ENCODE data around the gene PDGFD.

Gene PDGFD

DNA sequence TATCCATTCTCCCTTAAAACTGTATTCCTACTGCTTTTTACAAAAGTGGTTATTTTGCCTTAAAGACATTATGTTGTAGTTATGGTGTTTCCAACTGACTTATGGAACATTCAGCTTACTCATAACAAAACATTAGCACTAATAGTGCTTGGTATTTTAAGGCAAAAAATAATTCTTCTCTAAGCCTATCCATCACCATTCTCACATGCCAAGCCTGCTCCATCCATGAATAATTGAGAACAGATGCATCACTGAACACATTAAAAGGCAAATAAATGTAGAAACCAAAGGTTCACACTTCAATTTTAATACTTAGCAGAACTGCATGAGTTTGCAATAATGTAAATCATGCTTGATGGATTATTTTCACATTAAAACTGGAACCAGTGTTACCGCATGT lies 169.9 kb downstream of the PDGFD start:
- TF ChIP-seq, protein P1, sequence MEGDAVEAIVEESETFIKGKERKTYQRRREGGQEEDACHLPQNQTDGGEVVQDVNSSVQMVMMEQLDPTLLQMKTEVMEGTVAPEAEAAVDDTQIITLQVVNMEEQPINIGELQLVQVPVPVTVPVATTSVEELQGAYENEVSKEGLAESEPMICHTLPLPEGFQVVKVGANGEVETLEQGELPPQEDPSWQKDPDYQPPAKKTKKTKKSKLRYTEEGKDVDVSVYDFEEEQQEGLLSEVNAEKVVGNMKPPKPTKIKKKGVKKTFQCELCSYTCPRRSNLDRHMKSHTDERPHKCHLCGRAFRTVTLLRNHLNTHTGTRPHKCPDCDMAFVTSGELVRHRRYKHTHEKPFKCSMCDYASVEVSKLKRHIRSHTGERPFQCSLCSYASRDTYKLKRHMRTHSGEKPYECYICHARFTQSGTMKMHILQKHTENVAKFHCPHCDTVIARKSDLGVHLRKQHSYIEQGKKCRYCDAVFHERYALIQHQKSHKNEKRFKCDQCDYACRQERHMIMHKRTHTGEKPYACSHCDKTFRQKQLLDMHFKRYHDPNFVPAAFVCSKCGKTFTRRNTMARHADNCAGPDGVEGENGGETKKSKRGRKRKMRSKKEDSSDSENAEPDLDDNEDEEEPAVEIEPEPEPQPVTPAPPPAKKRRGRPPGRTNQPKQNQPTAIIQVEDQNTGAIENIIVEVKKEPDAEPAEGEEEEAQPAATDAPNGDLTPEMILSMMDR (conservative IDR thresholded peaks at IDR 0.05; ENCODE audit: low read depth), result no peak
- POLR2A ChIA-PET (ENCODE audit: low non-redundant PET), result no interaction called here
- CTCF ChIA-PET, result no interaction called here
- DNase-seq (ENCODE audit: low spot score), result no peak
- H3K27ac ChIP-seq, result no peak overlapping the region

DNA sequence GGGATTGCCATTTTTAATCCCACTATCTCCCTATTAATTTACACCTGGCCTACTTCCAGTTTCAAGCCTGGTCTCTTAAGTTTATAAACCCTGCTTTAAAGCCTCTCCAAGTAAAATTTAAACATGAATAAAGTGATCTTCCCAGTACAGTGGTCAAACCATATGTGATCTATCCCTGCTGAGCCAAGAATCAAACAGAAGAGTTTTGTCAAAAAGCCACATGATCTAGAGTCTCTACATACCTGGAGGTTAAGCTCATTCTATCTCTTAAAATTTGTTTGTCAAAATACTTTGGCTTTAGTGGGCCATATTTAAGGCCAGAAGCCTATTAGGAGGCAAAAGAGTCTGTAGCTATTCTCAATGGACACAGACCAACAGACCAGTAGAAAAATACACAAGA lies 170.4 kb downstream of the PDGFD start:
- no peak overlapping the region for H3K27ac ChIP-seq
- TF ChIP-seq, protein P1 (conservative IDR thresholded peaks at IDR 0.05; ENCODE audit: low read depth), result no peak
- no peak for DNase-seq (ENCODE audit: low spot score)
- CTCF ChIA-PET, result no interaction called here
- POLR2A ChIA-PET (ENCODE audit: low non-redundant PET), result no interaction called here

DNA sequence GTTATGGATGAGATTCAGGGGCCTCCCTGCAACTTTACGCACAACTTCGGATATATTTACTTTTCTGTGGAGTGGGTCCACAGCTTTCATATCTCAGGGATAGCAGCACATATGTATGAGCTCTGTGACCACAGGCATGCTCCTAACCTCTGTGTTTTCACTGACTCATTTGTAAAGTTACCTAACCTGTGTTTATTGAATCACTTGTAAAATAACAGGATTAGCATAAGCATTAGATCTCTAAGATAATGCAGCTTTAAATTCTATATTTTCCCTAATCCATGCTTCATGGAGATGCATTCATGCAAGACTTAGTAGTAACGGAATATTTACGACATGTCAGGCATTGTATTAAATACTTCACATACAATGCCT lies 175.4 kb downstream of the PDGFD start:
- CTCF ChIA-PET, result interaction anchor here (1.0 kb wide), 1 partner anchor 10 kb away, joined by 4 read pairs; no protein-coding TSS in a partner anchor
- H3K27ac ChIP-seq, result no peak overlapping the region

DNA sequence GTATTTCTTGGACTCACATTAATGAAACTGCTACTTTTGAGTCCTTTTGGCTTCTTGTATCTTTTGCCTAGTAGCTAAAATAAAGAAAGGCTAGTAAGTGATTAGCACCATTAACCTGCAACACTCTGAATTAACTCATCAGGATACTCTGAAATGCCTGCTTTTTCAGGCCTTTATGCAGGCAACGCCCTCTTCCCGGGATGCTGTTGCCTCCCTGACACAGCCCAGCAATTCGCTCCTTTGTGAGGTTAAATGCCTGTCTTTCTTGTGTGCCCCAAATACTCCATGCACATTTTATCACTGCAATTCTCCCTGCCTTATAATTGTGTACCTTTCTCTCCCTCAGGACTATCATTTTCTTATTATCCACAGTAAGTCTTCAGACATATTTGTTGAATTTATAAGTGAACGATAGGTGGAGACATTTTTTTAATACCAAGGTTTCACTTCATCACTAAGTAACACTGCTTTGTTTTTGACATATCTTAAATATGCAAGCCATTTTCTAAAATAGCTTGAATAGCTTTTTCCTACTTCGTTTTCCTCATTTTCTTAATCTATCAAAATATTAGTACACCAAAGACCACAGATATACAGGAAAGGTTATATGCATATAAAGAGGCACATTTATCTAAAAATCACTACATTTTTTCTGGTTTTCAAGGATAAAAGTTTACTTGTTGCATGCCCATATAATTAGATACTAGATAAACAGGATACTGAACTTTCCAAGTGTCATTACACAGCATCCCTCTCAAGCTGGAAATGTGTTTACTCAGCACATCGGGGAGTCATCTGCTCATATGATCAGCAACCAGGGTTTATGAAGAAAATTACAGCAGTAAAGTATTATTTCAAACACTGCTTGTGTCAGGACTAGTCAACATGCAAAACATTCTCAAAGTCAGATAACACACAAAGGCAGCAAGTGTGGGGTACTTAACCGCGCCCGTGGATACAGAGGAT lies 176.0 kb downstream of the PDGFD start:
- POLR2A ChIA-PET (ENCODE audit: low non-redundant PET), result no interaction called here
- CTCF ChIA-PET, result interaction anchor here (0.7 to 1.3 kb wide), 3 partner anchors 10 to 350 kb away, joined by 3 to 4 read pairs (median 3); partner anchors contain the start of gene PDGFD
- H3K27ac ChIP-seq, result no peak overlapping the region
- TF ChIP-seq, protein P1 (conservative IDR thresholded peaks at IDR 0.05; ENCODE audit: low read depth), result no peak
- DNase-seq (ENCODE audit: low spot score), result peak; percentile 6

More for the DNA sequence above, 175.4 kb downstream of the PDGFD start:
- POLR2A ChIA-PET (ENCODE audit: low non-redundant PET), result no interaction called here
- TF ChIP-seq, protein P1 (conservative IDR thresholded peaks at IDR 0.05; ENCODE audit: low read depth), result no peak
- peak; percentile 2 for DNase-seq (ENCODE audit: low spot score)

DNA sequence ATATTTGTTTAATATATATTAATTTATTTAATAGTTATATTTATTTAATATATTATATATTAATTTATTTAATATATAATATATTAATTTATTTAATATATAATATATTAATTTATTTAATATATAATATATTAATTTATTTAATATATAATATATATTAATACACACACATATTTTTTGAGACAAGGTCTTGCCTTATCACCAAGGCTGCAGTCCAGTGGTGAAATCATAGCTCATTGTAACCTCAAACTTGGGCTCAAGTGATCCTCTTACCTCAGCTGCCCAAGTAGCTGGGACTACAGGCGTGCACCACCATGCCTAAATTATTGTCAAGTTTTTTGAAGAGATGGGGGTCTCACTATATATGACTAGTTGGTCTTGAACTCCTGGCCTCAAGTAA lies 178.9 kb downstream of the PDGFD start:
- CTCF ChIA-PET, result no interaction called here
- TF ChIP-seq, protein P1 (conservative IDR thresholded peaks at IDR 0.05; ENCODE audit: low read depth), result no peak
- POLR2A ChIA-PET (ENCODE audit: low non-redundant PET), result no interaction called here
- H3K27ac ChIP-seq, result no peak overlapping the region
- no peak for DNase-seq (ENCODE audit: low spot score)

DNA sequence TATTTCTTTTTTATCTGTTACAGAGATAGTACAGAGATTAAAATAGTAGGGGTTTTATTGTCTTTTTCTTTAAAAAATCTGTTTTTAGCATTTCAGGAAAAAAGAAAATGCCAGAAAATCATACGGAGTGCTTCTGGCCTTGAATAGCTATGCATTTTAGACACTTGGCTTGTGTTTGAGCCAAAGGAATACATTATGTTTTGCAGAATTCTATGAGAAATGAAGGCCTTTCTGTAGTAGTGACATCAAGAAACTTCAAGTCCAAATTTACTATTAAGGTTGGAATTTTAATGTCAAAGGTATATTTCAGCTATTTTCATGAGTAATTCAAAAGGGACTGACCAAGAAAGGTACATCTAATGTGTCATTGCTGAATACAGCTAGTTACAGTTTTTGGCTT lies 183.8 kb downstream of the PDGFD start:
- CTCF ChIA-PET, result interaction anchor here (1.0 kb wide), 1 partner anchor 298 kb away, joined by 4 read pairs; no protein-coding TSS in a partner anchor
- TF ChIP-seq, protein P1 (conservative IDR thresholded peaks at IDR 0.05; ENCODE audit: low read depth), result no peak
- DNase-seq (ENCODE audit: low spot score), result no peak
- no peak overlapping the region for H3K27ac ChIP-seq
- POLR2A ChIA-PET (ENCODE audit: low non-redundant PET), result no interaction called here
